ENCODE results near the gene CBY2.

DNA sequence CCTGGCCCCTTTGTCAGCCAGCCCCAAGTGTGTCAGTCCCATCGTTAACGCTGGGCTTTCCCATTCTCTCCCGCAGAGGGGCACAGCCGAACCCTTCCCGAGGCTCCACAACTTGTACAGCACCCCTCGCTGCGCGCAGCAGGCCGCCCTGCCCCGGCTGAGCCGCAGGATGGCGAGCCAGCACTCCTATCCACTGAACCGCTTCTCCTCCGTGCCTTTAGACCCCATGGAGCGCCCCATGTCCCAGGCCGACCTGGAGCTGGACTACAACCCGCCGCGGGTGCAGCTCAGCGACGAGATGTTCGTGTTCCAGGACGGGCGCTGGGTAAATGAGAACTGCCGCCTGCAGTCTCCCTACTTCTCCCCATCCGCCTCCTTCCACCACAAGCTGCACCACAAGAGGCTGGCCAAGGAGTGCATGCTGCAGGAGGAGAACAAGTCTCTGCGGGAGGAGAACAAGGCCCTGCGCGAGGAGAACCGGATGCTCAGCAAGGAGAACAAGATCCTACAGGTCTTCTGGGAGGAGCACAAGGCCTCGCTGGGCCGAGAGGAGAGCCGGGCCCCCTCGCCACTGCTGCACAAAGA lies 11.1 kb downstream of the CBY2 start:
- TF ChIP-seq, protein P1, sequence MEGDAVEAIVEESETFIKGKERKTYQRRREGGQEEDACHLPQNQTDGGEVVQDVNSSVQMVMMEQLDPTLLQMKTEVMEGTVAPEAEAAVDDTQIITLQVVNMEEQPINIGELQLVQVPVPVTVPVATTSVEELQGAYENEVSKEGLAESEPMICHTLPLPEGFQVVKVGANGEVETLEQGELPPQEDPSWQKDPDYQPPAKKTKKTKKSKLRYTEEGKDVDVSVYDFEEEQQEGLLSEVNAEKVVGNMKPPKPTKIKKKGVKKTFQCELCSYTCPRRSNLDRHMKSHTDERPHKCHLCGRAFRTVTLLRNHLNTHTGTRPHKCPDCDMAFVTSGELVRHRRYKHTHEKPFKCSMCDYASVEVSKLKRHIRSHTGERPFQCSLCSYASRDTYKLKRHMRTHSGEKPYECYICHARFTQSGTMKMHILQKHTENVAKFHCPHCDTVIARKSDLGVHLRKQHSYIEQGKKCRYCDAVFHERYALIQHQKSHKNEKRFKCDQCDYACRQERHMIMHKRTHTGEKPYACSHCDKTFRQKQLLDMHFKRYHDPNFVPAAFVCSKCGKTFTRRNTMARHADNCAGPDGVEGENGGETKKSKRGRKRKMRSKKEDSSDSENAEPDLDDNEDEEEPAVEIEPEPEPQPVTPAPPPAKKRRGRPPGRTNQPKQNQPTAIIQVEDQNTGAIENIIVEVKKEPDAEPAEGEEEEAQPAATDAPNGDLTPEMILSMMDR (IDR thresholded peaks at IDR 0.05), result no peak
- TF ChIP-seq POLR2A (IDR thresholded peaks at IDR 0.05), result no peak

All from esophagus squamous epithelium (tissue), 4 donors.